GM21825 (cell line): ENCODE data around the gene GDF7.
"Not testable (repeated sequence)": the region's sequence is repeated elsewhere in the genome, so short reads cannot be mapped to it uniquely, and the experiment has no call there.

Experiments used
- ATAC-seq: cut with Tn5 transposase; IDR thresholded peaks from one replicate; pipeline ENCODE4 v1.9.1; 2021; ENCODE audit warnings: mild to moderate bottlenecking, moderate library complexity; ENCODE audit not compliant: unreplicated experiment

GDF7 gene

DNA sequence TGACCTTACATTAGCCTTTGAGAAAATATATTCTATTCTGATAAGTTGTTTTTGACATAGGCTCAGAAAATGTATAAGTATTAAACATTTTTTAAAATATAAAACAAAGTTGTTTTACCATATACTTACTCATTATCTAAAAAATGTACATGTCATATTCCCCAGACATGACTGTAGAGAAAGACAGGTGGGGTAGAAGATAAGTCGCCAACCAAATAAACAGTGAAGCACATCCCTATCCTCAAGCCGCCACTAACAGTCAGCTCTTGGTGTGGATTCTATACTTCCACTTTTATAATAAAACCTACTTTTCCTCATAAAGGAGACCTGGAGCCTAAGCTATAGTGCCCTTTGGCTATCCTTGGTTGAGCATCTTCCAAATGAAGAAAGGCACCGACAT, 26.4 kb downstream of the GDF7 start:
- no peak for ATAC-seq

DNA sequence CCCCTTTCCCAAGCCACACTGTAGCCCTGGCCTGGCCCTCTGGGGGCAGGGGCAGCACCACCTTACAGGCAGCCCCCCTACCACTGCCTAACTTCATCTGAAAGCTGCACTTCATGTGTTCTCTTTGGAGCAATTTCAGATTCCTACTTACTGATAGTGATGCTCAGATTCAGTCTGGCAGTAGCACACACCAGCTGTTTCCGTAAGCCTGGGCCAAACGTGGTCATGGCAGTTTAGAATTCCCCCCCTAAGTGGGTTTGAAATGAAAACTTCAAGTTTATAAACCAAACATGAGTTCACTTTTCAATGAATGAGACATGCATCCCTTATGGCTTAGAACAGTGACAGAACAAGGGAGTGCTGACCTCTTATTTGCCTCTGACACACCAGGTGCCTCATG, 29.4 kb downstream of the GDF7 start:
- ATAC-seq, result no peak

DNA sequence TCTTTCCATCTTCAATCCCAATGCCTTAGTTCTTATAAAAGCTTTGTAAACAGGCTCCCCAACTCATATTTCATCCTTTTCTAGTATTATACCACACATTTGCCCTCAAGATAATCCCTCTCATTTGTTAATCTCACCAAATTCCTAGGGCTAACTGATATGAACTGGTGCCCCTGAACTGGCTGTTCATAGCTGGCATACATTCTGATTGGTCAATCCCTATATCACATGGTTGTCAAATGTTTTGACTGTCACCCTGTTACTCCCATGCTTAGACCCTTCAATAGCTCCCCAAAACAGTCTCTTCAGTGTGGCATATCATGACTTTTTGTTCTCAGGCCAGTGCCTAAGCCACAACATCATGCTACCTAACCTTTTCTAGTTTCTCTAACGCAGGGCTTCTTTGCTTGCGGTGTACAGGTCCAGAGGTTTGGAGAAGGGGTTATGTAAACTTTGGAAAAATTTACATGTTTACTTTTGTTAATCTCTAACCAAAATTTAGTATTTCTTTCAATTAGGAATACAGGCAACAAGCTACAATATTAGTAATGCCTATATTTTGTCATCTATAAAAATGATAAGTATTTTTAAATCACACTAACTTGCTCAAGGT, 30.5 kb downstream of the GDF7 start:
- no peak for ATAC-seq

DNA sequence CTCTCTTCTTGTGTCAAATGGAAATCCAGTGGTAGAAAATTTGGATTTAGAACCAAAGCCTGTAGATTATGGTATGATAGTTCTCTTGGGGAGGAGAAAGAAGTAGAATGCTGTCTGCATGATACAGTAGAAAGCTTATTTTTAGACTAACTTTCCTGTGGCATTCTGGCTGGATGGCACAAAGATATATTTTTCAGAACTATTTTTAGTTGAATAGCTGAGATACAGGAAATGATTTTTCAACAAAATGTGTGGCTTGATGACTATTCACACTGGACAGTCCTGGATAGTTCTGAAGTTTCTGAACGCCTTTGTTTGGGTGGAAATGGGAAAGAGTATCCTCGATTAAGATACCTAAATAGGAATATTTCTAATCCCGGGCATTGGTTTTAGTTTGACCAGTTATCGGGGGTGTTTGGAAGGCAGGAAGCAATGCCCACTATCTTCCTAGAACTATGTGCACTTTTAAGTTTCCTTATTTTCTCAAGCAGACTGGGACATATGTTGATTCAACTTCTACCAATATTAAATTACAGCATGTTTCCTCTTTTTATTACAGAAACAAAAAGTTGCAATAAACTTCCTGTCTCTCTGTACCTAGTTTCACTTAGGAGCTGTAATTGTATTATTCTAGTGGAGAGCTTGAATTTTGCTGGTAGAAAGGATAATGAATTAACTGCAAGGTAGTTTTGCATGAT, 32.1 kb downstream of the GDF7 start:
- ATAC-seq, result no peak

DNA sequence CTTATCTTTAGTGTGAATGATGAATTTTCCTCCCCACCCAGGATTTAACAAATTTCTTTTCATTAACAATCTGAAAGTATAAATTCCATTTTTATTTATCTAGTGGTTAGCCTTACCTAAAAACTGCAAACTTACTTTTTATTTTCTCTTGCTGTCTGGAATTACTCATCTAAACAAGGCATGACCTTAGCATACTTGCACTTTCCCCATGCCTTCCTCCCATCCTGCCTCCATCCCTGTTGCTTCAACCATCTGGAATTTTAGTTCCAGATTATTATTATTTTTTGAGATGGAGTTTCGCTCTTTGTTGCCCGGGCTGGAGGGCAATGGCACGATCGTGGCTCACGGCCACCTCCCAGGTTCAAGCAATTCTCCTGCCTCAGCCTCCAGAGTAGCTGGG, 35.6 kb downstream of the GDF7 start:
- ATAC-seq, result no peak

DNA sequence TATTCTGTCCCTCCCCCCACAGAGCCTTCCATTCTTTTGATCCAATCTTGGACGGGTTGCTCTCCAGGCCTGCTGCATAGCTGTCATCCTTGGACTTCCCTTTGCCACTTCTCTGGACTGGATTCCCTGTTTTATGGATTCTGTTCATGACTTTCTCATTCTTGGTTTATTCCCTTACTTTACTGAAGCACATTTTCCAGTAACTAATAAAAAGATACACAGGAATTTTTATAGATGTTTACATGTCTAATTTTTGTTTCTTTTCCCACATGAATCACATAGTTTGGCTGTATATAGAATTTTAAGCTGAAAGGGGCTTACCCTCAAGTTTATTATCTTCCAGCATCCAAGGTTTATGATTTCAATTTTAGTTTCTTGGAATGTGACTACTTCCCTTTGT, 37.9 kb downstream of the GDF7 start:
- ATAC-seq, result no peak

DNA sequence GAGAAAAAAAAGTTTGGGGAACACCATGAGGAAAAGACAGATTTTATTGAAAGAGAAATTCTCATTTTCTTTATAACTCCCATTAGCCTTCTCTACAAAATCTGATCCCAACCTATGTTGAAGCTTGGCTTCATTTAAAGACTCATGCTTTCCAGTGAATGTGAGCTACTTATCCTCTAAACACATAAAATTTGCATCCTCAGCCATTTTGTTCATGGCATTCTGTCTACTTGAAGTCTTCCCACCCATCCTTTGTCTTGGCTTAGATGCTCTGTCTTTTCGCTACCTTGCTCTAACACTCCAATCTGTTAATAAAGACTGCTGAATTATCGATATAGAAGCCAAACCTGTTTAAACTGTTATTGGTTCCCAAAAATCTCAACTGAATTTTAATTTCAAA, 39.3 kb downstream of the GDF7 start:
- no peak for ATAC-seq

DNA sequence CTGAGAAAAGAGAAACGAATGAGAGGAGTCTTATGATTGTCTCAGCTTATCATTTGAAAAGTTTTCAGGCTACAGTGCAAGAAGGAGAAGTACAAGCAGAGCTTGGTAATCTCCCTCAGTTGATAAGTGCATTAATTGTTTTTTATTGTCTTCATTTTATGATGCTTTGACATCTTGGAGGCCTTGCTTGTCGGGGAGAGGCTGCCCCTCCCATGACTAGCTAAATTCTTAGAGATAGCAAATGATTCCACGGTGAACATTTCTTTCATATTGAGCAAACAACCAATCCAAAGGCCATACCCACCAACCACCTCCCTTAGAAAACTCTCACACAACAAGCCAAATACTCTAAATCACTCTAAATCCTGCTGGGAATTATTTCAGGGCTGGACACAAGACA, 39.8 kb downstream of the GDF7 start:
- no peak for ATAC-seq

DNA sequence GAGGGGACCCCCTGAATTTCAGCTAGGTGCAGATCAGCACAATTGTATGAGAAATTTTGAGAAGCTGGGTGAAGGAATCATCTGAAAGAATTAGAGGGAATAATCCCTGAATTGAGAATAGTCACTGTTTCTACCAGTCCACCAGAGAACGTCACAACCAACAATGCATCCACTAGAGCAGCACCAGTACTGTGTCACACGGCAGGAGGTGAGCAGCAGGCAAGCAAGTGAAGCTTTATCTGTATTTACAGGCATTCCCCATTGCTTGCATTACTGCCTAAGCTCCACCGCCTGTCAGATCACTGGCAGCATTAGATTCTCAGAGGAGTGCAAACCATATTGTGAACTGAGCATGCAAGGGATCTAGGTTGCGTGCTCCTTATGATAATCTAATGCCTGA, 40.7 kb downstream of the GDF7 start:
- ATAC-seq, result no peak

DNA sequence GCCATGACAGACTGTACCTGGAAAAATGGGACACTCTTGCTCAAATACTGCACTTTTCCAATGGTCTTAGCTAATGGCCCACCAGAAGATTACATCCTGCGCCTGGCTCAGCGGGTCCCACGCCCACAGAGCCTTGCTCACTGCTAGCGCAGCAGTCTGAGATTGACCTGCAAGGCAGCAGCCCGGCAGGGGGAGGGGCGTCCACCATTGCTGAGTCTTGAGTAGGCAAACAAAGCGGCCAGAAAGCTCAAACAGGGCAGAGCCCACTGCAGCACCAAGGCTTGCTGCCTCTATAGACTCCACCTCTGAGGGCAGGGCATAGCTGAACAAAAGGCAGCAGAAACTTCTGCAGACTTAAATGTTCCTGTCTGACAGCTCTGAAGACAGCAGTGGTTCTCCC, 44.7 kb downstream of the GDF7 start:
- not testable (repeated sequence) for ATAC-seq

DNA sequence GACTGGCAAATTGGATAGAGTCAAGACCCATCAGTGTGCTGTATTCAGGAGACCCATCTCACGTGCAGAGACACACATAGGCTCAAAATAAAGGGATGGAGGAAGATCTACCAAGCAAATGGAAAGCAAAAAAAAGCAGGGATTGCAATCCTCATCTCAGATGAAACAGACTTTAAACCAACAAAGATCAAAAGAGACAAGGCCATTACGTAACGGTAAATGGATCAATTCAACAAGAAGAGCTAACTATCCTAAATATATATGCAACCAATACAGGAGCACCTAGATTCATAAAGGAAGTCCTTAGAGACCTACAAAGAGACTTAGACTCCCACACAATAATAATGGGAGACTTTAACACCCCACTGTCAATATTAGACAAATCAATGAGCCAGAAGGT, 46.6 kb downstream of the GDF7 start:
- not testable (repeated sequence) for ATAC-seq

DNA sequence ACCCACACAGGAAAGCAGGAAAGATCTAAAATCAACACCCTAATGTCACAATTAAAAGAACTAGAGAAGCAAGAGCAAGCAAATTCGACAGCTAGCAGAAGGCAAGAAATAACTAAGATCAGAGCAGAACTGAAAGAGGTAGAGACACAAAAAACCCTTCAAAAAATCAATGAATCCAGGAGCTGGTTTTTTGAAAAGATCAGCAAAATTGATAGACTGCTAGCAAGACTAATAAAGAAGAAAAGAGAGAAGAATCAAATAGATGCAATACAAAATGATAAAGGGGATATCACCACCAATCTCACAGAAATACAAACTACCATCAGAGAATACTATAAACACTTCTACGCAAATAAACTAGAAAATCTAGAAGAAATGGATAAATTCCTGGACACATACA, 47.5 kb downstream of the GDF7 start:
- ATAC-seq, result not testable (repeated sequence)

DNA sequence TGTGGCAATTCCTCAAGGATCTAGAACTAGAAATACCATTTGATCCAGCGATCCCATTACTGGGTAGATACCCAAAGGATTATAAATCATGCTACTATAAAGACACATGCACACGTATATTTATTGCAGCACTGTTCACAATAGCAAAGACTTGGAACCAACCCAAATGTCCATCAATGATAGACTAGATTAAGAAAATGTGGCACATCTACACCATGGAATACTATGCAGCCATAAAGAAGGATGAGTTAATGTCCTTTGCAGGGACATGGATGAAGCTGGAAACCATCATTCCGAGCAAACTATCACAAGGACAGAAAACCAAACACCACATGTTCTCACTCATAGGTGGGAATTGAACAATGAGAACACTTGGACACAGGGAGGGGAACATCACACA, 49.2 kb downstream of the GDF7 start:
- ATAC-seq, result not testable (repeated sequence)

DNA sequence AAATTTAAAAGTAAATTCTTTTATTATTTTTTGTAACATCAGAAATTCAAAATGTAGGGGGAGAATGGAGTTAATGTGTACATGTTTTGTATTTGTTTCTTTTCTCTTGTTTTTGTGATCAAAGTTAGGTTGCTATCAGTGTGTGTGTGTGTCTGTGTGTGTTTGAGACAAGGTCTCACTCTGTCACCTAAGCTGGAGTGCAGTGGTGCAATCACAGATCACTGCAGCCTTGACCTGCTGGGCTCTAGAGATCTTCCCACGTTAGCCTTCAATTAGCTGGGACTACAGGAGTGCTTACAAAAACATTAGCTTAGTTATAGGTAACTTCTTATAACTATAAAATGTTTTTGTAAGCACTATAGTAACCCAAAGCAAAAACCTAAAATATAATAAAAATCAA, 50.7 kb downstream of the GDF7 start:
- ATAC-seq, result no peak

DNA sequence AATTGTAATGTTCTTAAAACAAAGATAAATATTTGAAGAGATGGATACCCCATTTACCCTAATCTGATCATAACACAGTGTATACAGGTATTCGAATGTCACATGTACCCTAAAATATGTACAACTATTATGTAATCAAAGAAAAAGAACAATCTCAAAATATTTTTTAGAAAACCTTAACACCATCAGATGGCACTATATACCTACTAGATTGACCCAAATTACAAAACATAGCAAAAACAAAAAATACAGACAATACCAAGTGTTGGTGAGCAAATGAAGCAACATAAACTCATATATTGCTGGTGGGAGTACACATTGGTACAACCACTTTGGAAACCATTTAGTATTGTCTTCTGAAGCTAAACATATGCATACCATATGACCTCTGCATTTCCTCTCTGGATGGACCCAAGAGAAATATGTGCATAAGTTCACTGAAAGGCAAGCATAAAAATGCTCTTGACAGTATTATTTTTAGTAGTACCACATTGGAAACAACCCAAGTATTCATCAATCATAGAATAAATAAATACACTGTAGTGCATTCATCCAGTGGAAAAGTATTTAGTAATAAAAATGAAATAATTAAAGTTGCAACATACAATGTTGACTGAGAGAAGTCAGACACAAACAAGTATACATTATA, 55.8 kb downstream of the GDF7 start:
- ATAC-seq, result no peak

DNA sequence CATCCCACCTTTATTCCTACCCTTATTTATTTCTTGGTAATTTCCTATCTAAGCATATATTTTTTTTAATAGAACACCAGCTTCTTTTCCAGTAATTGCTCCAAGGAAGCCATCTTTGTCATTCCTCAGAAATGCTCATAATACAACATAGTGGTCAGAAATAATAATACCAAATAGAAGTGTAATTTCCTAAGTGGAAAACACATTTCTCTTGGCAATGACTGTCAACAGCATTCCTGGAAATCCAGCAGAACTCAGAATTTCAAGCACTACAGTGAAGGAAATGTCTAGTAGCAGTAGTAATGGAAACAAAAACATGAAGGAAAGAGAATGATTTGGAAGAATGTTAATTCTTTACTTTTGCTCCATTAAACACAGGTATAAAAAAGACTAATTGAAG, 56.6 kb downstream of the GDF7 start:
- ATAC-seq, result no peak

DNA sequence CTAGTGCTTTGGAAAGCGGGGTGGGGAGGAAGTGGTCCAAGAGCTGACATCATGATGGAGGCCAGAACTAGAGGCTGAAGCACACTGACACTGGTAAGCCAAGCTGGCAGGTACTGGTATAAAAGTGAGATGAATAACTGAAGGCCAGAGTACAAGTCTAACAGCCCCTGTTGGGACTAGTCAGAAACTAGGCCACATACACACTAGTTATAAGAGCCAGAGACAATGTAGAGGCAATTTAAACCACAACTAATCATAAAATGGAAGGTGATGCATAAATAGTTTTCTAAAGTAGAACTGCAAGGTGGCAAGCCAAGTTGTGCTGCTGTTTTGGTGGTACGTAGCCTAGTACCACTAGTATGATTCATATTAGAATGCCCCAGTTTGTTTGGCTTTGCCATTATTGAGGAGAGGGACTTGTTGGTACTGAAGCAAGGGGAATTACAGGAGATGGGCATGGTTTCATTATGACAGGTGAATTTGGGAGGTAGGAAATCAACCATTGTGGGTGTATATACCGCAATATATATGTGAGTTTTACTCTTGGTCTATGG, 57.6 kb downstream of the GDF7 start:
- ATAC-seq, result no peak

DNA sequence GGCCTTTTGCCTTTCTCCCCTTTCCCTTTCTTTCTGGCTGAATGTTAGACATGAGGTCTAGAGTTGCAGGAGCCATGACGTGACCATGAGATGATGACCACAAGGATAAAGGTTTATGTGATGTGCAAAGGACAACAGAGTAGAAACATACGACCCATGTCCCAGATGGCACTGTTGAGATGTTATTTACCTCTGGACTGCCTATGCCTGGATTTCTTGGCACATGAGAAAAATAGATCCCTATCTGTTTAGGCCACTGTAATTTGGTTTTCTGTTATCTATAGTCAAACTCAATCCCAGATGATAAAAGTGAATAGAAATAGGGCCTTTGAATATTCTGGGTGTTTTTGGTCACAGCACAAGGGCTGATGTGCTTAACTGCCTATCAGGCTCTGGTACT, 58.8 kb downstream of the GDF7 start:
- no peak for ATAC-seq

DNA sequence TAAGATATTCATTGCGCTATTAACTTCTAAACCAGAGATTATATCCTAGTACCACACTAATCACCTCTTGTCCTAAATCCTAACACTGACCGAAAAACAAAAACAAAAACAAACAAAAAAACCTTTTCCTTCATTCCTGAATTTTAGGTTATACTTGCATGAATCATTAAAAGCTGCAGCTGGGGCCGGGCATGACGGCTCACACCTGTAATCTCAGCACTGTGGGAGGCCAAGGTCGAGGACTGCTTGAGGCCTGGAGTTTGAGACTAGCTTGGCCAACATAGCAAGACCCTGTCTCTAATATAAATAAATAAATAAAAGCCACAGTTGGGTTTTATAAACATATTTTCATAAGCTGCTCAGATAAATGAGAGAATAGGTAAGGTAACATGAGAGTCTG, 60.0 kb downstream of the GDF7 start:
- no peak for ATAC-seq

DNA sequence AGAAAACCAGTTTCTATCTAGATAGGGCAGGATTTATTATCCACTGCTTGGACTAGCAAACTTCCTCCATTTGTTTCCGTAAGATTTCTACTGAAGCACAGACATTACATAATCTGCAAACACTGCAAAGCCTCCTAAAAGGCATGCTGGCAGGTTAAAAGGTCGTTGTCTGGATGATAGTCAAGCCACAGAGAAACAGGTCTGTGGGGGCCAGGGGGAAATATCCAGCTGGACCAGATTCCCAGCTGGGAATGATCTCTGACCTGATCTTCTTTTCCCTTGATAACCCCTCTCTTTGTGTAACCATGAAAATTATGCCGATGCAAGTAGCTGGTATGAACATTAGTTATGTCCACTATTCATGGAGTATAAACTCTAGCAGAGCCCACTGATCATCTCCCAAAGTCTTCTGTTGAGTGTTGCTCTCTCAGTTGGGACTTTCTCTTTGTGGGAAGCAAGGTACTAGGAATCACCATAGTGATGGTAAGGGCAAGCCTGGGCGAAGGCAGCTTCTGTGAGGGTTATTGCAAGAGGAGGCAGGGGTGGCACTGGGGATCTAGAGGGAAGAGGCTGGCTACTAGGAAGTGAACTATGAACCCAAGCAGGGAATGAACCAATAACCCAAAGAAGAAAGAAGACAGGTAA, 61.3 kb downstream of the GDF7 start:
- no peak for ATAC-seq
